Left lobe of liver (tissue), 2 donors: Measurements from ENCODE around the gene PGLYRP4. TPM values are rescaled to one million over a fixed set of nuclear protein-coding genes. Genes with fewer than 3 reads are reported as not detected.

Source experiments
- ATAC-seq: fragments of 200-7000 bp; cut with Tn5 transposase; one replicate; pipeline ENCODE4 v1.9.1; 2020; ENCODE audit warnings: mild to moderate bottlenecking, moderate library complexity
- DNase-seq: peaks from one replicate; pipeline ENCODE4 v3.0.0-alpha.2; 2020; ENCODE audit warnings: low spot score
- total RNA-seq: library from RNA; stranded (reverse); gene quantifications from one replicate; pipeline ENCODE4 v1.2.1, GENCODE V29; 2021
- donor health status: DM: no; HTN: no; CAD: no; lungs with moderate emphysema.
- donor health status: DM: no; HTN: yes; CAD: no.

The PGLYRP4 gene
- total RNA-seq, 1 donor from 2014 or later, result not detected

DNA sequence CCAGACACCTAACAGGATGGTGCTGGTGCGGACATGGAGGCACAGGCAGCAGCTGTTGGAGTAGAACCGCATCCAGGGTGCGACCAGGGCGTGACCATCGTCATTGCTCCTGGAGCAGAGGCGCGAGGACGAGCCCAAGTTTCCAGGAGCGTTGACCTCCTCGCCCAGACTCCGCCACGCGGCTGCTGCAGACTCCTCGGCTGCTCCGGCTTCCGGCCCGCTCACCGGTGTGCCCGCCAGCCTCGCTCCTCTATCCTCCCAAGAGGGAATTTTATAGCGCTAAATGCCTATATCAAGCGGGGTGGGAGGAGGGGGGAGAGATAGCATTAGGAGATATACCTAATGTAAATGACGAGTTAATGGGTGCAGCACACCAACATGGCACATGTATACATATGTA lies 32.1 kb upstream of the PGLYRP4 start:
- ATAC-seq (no peak), DNase-seq (peak; percentile 30)

DNA sequence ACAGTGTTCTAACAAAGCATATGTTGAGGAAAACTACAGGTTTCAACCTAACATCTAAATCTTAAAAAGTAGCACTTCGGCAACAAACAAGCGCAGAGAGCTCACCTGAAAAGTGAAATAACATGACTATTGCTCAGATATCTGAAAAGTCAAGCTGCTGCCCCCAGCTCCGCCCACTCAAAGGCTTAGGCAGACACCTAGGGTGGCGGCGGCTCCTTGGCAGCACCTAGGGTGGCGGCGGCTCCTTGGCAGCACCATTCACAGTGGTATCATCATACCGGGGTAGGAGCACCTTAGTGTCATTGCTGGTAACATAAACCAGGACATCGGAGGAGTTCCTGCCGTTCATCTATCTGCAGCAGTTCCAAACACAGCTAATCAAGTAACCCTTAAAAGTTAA lies 30.9 kb upstream of the PGLYRP4 start:
- no peak for DNase-seq
- no peak for ATAC-seq

DNA sequence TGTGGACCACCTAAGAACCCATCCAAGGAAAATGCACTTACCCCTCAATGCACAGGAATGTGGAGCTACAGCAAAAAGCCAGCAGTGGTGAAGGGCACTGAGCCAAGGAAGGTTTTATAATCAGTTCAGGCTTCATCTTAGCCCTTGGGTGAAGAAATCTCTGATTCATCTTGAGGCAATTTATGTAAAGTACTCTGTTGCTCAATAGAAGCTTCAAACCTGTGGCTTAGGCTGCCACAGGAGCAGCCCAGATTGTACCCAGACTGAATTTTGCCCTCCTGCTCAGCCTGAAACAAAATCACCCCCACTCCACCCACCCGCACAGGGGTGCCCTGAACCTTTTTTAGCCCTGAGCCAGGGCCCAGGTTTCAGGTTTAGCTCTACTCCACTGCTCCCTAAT lies 26.9 kb upstream of the PGLYRP4 start, which contains the start of gene S100A12:
Gene S100A12 (minus strand): TSS at position 111 of the 400 bp plus-strand sequence. CDS start 1,029 bp downstream, outside the sequence.
- DNase-seq (peak; percentile 39), ATAC-seq (no peak)

DNA sequence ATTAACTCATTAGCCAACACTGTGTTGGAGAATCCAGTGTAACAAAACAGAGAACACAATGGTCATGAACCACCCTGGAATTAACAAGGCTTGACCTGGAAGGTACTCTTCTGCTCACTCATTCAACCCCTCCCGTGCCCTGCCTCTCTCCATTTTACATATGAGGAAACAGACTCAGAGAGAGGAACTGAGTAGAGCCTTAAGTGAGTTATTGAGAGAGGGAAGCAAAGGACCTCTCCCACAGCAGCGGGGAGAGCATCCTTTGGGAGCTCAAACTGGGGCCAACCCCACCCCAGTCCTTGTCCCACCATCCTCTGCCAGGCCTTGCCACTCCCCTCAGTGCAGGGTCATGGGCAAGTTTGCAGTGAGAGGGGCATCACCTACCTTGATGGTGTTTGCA lies 25.4 kb upstream of the PGLYRP4 start:
- ATAC-seq (no peak), DNase-seq (peak; percentile 45)

DNA sequence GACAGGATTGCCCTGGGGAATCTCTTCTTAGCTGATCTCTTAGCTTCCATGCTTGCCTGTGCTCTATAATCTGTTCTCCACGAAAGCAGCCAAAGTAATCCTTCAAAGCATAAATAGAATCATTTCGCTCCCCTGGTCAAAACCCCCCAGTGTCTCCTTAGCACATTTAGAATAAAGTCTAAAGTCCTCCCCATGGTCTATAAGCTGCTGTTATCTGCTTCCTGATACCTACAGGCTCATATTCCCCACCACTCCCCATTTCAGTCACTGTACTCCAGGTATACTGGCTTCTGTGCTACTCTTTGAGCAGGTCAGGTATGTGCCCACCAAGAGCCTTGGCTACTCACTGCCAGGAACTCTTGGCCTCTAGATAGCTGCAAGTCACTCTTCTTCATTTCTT lies 23.9 kb upstream of the PGLYRP4 start:
- DNase-seq (no peak), ATAC-seq (no peak)

DNA sequence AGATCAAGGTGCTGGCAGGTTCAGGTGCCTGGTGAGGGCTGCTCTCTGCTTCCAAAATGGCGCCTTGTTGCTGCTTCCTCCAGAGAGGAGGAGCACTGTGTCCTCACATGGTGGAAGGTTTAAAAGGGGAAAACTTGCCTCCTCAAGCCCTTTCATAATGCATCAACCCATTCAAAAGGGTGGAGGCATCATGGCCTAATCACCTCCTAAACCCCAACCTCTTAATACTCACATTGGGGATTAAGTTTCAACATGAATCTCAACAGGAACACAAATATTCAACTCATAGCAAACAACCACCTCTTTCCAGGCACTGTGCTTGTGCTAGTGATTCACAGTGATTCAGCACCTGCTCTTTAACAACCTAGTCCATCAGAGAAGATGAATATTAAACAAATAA lies 22.6 kb upstream of the PGLYRP4 start:
- DNase-seq (no peak), ATAC-seq (no peak)

DNA sequence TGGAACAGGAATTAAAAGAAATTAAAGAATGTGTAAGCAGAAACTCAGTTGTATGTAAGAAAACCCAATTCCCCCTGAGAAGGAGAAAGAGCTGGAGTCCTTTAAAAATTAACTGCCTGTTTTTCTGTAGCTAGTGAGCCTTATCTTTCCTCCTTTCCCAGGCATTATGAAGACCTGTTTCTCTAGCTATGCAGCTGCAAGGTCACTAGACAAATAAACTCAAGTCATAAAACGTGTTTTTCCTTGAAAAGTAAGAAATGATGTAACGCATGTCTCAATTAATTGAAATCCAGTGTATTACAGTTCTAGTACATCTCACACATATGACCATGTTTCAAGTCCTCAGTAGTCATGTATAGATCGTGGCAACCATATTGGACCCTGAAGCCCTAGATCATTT lies 21.5 kb upstream of the PGLYRP4 start:
- DNase-seq, result no peak
- no peak for ATAC-seq

DNA sequence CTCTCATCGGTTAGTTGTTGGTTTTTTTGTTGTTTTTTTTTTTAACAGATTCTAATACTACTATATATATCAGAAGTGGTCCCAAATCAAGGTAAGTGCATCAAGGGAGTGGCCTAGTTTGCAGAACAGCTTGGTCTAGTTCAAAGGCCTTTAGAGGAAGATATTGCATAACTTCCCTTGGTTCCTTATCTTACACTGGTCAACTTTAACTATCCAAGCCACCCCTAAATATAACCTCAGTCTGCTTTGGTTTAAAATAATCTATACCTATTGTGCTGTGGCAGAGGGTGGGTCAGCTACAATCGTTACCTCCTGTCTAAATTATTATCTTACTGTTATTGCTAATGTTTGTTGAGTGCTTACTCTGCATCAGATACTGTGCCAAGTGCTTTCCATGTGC lies 19.9 kb upstream of the PGLYRP4 start:
- DNase-seq (no peak), ATAC-seq (no peak)

DNA sequence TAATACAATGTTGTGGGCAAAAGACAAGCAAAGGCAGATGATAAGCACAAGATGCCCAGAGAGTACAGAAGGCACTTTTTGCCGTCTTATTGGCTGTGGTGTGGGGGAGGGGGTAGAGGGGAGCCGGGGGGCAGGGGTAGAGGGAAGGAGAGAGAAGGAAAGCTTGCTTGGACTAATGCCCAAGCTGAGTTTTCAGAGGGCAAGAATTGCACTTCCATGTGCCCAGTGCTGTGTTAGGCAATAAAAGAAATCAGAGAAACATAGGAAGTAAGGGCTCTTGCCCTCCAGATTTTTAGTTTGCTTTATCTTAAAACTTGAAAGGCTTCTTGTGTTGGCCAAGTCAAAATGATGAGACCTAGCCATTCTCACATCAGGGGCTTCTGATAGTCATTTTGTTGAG lies 18.4 kb upstream of the PGLYRP4 start:
- DNase-seq (no peak), ATAC-seq (no peak)

DNA sequence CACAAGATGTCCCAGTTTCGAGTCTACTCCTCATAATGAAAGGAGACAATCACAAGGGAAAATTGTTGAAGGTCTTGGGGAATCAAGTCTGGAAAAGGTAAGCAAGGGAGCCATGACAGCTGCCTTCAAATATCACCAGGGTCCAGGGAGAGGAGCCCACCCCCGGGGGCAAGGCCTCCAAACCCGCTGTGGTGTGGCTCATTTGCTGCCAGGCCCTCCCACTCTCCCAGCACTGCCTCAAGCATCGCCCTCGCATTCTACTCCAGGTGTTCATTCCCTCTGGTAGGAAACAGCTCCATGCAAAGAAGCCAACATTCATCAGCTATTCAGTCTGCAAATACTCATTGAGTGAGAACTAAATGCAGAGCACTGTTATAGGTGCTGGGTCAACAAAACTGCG lies 17.6 kb upstream of the PGLYRP4 start:
- ATAC-seq, result no peak
- DNase-seq, result peak; percentile 39

DNA sequence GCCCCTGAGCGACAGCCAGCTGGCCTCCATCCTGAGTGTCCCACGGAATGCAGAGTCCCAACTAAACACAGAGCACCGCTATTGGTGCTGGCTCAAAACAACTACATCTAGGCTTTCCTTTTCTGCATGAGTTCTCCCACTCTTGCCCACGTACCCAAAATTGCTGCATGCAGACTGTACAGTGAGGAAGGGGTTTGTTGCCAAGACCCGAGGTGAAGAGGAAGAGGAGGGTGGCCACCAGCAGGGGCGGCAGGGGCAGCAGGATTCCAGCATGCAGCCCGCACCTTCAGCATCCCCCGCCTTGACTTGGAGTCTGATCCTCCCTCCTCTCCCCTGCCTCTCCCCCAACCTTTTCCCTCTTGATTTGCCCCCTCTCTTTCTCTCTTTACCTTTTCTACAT lies 17.1 kb upstream of the PGLYRP4 start:
- DNase-seq (peak; percentile 37), ATAC-seq (no peak)

DNA sequence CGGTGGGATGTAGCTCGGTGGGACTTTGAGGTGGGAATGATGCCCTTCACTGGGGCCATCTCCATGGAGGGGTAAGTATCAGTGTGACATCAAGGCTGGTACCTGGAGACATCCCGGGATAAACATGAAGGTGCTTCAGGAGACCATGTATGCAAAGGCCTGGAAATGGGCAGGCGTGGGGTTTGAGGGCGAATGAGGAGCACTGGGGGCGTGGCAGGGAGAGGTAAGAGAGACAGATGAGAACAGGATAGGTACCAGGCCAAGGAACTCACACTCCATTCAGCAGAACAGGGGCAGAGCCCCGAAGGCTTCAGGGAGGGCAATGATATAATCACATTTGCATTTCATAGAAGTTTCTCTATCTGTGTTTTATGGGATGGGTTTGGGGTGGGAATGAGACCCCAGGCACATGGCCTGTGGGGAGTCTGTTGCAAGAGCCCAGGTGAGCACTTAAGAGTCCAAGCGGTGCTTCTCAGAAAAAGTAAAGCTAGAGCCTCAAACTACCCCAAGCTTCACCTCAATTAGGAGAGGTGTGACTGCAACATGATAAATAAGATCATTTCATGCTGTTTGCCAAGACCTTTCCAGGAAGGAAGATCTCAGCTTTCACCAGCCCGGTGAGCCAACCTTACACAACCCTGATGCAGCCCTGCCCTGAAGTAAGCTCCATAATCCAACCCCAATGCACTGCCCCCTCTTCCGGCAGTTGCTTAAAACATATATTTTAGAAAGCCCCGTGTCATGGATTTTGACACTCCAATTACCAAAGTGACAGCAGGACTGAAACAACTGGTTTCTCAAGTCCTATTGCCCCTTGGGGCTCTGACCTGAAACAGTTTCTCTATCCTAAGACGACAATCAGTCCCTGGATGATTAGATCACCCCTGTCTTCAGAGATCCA lies 16.4 kb upstream of the PGLYRP4 start:
- DNase-seq (peak; percentile 44), ATAC-seq (no peak)

DNA sequence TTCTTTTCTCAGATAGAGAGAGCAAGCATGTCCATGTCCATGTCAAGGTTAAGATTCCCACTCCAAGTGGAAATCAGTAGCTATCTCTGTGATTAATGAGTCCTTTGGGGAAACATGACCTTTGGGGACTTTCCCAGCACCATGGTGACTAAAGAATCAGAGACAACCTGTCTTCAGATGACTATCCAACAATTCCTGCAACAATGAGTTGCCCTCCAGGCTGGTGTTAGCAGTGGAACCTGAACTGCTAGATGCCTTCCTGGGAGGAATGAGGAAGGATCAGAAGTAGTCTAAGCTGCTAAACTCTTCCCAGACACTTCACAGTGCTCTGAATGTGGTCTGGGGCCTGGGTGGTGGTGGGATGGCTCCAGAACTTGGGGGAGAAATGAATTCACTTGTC lies 15.5 kb upstream of the PGLYRP4 start:
- ATAC-seq (no peak), DNase-seq (peak; percentile 41)

DNA sequence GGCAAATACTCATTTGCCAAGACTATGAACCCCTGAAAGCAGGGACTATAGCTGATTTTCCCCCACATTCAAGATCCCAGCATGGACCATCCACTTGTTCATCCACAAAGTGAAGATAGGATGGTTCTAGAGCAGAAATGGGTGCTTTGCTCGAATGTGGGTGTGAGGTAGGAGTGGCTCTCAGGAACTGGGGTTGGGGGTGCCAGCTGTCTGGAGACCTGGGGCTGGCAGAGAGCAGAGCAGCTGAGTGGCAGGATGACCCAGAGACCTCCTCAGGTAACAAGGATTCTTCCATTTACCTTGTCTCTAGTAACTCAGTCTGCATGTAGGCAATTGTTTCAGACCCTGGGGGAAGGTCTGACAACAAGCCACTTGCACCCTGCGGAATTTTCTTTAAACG lies 15.0 kb upstream of the PGLYRP4 start:
- ATAC-seq (no peak), DNase-seq (peak; percentile 40)

DNA sequence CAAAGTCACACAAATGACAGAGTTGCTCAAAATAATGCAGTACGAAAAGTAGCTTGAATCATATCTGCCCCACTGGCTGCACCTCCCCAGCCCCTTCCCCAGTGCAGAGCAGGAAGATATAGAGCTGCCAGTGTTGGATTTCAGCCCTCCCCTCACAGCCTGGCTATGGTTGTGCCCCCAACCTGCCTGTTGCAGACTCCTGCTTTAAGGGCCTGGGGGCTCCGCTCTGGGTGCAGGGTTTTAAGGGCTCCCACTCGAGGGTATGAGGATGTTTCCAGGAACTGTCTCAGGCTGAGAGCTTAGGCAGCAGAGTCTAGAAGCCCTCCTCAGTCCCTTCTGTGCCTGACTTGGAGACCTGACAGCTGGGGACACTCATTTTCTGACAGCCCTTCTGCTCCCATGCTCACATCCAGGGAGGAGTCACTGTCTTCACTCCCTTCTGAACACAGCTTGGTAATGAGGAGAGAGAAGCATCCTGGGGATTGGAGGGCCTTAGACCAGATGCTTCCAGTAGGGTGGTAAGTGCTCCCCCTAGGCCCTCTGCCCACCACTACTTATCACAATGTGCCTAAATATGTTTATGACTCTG lies 13.6 kb upstream of the PGLYRP4 start:
- ATAC-seq (no peak), DNase-seq (peak; percentile 44)

DNA sequence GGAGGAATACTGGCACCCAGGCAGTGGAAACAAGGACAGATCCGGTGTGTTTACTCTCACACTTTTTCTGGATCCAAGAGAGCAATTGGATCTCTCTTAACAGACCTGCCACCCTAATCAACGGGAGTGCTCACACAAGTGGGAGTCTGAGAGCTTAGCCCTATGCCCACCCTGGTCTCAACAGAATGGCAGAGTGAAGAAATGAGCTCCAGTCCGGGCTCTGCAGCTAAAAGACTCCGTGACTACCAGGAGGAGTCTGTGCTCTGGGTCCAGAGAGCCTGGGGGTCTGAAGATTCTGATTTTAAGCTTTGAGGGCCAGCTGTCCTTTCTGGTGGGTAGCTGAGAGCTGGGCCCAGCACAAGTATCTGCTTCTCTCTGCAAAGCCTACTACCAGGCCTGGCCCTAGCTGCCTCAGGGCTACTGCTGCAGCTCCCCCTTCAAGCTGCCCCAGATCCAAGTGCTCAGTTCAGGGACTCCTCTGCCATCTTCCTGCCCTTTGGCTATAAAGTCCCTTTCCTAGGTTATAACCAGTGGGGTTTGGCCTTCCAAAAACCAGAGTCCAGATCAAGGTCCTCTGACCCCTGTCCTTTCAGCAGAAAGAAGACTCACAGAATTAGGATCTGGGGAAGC lies 13.0 kb upstream of the PGLYRP4 start:
- ATAC-seq (no peak), DNase-seq (peak; percentile 36)

DNA sequence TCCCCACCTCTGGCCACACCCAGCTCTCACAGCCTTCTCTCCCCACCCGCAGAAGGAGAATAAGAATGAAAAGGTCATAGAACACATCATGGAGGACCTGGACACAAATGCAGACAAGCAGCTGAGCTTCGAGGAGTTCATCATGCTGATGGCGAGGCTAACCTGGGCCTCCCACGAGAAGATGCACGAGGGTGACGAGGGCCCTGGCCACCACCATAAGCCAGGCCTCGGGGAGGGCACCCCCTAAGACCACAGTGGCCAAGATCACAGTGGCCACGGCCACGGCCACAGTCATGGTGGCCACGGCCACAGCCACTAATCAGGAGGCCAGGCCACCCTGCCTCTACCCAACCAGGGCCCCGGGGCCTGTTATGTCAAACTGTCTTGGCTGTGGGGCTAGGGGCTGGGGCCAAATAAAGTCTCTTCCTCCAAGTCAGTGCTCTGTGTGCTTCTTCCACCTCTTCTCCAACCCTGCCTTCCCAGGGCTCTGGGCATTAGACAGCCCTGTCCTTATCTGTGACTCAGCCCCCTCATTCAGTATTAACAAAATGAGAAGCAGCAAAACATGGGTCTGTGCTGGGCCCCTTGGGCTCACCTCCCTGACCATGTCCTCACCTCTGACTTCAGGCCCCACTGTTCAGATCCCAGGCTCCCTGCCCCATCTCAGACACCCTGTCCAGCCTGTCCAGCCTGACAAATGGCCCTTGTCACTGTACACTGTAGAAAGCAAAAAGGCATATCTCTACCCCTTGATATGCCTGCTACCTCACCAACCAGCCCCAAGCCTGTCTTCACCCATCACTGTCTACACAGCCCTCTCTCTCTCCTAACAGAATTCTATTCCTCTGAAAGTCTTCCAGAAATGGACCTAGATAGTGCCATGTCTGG lies 12.2 kb upstream of the PGLYRP4 start:
- DNase-seq (peak; percentile 45), ATAC-seq (no peak)

DNA sequence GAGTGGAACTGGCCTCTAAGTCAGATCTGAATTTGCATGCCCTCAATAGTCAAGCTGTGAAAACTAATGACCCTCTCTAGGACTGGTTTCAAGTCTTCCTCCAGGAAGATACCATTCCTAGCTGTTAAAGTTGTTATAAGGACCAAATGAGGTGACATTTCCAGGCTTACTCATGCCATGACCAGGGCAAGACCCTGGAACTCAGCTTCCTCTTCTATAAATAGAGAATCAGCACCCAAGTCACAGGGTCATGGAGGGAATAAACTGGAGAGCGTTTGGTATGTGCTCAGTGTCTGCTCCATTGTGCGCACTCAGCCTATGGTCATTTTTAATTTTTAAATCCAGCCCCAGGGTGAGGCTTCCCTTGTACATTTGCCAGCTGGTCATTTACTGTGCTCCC lies 11.5 kb upstream of the PGLYRP4 start:
- no peak for ATAC-seq

DNA sequence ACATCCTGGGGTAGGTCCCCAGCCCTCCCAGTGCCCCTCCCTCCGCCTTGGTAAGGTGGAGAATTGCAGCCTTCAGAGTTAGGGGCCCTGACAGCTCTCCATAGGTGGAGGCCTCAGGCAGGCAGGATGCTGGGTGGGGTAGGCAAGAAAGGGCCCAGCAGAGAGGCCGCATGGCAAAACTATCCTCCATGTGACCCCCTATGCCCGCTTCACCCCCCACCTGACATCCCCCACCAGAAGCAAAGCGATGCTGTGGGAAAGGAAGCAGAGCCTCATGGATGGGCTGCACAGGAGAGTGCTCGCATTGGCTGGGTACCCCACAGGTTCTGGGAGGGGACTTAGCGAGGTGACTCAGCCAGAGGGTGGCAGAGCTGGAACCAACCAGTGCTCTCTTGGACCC lies 10.6 kb upstream of the PGLYRP4 start:
- ATAC-seq (no peak), DNase-seq (peak; percentile 42)

More for the DNA sequence above, 11.5 kb upstream of the PGLYRP4 start:
- DNase-seq, result peak; percentile 37

DNA sequence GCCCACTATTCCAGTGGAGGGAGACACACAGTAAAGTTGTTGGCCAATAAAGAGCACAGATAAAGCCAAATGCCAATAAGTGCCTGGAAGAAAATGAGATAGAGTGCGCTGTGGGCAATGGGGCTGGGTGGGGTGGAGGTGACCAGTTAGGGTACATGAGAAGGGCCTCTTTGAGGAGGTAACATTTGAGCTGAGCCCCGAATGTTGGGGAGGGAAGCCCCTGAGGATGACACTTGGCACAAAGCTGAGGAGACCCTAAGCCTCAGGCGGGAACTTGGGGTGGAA lies 10.0 kb upstream of the PGLYRP4 start:
- ATAC-seq, result no peak
- no peak for DNase-seq
